HG02610 (cell line): Measurements from ENCODE around the gene LRIG3.
"Not testable (repeated sequence)": the region's sequence is repeated elsewhere in the genome, so short reads cannot be mapped to it uniquely, and the experiment has no call there.

ENCODE experiments used
- ATAC-seq: cut with Tn5 transposase; IDR thresholded peaks from one replicate; pipeline ENCODE4 v1.9.1; 2021; ENCODE audit warnings: mild to moderate bottlenecking, moderate library complexity; ENCODE audit not compliant: unreplicated experiment

Gene LRIG3

DNA sequence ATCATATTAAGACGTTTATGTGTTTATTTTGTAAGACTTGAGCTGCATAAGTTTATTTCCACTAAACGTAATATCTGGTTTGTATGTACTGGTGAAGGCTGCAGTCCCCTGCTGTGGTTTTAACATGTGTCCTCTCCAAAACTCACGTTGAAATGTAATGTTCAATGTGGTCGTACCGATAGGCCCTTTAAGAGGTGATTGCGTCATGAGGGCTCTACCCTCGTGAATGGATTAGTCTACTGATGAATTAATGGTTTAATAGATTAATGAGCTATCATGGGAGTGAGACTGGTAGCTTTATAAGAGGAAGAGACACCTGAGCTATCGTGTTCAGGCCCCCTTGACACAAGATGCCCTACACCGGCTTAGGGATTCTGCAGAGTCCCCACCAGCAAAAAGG is 14.9 kb downstream of the LRIG3 start:
- no peak for ATAC-seq

DNA sequence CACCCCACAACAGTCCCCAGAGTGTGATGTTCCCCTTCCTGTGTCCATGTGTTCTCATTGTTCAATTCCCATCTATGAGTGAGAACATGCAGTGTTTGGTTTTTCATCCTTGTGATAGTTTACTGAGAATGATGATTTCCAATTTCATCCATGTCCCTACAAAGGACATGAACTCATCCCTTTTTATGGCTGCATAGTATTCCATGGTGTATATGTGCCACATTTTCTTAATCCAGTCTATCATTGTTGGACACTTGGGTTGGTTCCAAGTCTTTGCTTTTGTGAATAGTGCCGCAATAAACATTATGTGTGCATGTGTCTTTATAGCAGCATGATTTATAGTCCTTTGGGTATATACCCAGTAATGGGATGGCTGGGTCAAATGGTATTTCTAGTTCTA is 17.6 kb downstream of the LRIG3 start:
- not testable (repeated sequence) for ATAC-seq

DNA sequence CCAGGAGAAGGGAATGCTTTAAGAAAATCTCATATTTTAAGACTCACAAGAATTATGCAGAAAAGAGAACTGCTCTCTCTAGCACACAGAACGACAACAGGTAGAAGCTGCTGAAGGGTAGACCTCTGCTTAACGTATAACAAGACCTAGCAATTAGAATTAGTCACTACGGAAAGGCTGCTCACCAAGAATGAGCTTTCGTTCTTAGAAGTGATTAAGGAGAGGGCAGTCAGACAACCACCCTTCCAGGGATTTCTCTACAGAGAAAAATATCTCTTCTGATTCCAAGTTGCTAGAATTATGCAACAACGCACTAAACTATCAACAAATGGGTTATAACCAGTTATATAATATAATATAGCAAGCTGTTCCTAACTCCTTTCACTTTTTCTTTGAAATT is 18.6 kb downstream of the LRIG3 start:
- ATAC-seq: no peak

GRCh38 chr12:58897969-58898368 is 22.3 kb downstream of the LRIG3 start:
- no peak for ATAC-seq

DNA sequence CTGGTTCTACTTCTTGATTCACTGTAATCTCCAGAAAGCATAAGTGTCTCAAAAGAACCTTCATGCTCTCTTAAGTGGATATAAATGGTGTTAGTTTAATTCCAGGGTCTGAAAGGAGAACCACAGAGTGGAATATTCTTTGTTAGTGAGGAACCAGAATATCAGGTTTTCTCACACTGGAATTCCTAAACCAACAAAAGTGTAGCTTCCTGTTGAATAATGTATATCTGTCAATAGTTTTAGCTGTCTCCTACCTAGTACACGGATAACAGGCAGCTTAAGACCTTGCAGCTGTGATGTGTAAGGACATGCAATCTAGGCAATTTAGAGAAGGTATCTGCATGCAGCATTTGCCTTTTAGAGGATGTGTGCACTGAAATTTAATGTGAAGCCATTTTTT is 24.0 kb downstream of the LRIG3 start:
- no peak for ATAC-seq

DNA sequence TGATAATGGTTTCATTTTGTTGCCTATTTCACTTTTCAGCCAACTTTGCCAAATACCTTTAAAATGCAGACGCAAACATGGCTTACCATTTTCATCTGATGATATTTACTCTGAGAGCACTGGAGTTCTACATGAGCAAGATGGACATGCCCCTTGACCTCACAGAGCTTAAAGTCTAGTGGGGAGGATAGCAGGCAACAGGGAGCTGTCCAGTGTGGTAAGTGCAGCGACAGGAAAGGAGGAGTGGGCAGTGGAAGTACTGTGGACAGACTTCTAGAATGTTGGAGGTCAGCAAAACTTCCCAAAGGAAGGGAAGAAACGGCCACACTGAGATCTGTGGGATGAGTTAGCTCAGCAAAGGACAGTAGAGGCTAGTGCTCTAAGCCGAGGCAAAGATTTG is 25.3 kb downstream of the LRIG3 start:
- no peak for ATAC-seq

DNA sequence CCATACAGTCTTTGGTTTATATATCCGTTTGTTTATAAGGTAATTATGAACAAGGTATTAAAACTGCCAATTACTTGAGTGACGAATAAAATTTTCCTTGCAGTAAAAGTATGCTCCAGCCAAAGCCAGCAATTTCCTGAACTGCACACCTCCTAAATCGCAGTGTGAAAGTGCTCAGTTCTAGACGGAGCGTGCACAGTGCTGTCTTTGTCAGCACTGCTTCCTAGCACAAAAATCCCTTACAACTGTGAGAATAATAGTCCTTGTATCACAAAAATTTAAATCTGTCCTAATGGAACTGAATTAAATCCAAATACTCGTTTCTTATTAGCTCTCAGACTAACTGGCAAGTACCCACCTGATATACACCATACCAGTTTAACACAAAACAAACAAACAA is 26.3 kb downstream of the LRIG3 start:
- no peak for ATAC-seq

GRCh38 chr12:58893495-58893894 is 26.8 kb downstream of the LRIG3 start:
- no peak for ATAC-seq

DNA sequence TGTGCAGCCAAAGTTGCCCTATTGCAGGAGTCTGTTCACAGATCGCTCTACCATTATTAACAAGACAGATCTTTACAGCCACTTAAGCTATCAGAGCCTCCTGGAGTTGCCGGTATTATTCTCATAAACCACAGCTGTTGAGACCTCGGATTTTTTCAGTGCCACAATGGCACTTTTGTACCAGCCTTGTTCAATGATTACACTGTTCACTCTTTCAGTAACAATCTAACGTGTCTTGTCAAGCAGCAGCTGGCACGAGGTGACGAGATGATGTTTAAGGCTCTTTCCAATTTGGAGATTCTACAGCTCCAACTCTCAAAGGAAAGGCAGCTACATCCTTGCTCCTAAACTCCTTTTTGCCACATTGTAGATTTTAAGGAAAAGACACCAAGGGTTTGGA is 30.7 kb downstream of the LRIG3 start:
- ATAC-seq: no peak

GRCh38 chr12:58888131-58888783 is 32.0 kb downstream of the LRIG3 start:
- ATAC-seq: no peak

- no peak for ATAC-seq
These were observed 33.2 kb downstream of the LRIG3 start for GRCh38 chr12:58887068-58887467.

DNA sequence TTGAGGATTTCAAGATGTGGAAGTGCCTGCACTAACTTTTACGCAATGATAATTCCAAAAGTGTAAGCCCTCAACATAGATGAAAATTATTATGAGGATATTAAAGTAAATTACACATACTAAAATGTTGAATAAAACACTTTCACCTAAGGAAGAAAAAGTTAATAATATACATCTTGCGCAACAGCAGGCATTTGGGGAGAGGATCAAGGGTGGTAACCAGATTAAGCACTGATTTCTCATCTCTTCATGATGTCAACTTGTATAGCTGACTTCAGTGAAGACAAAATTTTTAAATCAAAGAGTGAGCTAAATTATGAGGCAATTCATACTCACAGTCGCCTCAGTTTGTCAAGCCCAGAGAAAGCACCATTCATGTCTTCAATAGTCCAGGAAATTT is 33.8 kb downstream of the LRIG3 start:
- ATAC-seq: no peak

- ATAC-seq: no peak
These were observed 35.4 kb downstream of the LRIG3 start for GRCh38 chr12:58884916-58885315.

DNA sequence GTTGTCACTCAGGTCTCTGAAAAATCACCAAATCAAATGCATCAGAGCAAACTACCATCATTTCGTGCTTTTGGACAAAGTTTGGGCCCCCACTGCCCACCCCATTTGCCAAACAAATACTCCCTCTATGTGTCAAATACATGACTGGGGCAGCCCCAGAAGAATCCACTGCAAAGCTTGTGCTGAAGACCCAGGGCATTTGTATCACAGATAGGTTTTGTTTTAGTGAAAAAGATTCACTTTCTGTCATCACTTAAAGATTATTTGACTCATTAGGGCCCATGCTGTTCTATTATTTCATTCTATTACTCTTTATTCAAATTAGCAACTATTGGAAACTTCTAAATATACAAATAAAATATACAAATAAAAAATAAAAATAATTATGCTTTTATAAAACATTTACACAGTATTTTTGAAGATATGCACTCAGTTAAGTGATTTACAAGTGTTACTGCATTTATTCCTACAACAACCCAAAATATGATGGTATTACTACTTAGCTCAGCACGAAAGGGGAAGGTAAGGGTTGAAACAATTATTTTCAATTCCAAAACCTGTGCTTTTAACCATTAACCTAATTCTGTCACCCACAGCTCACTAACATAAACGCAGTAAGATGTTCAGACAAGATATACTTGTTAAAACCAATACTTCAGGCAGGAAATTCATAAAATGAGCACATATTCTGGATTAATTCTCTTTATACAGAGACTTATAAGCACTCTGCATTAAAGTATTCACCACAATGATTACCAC is 36.5 kb downstream of the LRIG3 start:
- peak; percentile 82 for ATAC-seq

GRCh38 chr12:58882826-58883225 is 37.5 kb downstream of the LRIG3 start:
- ATAC-seq: no peak

DNA sequence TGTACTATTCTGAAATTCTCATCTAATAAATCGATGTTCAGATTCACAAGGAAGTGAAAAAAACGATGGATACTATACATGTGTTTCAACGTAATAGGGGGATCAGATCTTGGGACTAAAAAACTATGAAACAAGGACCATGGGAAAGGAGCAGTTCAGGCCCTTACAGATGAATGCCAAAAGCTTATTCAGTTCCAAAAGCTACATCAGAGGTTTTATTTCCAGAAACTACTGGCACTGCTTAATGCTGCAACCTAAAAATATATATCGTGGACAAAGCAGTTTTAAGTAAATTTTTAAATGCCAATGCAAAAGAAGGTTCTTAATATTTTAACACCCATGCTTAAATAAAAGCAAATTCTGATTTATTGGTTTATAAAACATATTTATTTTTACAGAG is 38.5 kb downstream of the LRIG3 start:
- ATAC-seq: no peak

DNA sequence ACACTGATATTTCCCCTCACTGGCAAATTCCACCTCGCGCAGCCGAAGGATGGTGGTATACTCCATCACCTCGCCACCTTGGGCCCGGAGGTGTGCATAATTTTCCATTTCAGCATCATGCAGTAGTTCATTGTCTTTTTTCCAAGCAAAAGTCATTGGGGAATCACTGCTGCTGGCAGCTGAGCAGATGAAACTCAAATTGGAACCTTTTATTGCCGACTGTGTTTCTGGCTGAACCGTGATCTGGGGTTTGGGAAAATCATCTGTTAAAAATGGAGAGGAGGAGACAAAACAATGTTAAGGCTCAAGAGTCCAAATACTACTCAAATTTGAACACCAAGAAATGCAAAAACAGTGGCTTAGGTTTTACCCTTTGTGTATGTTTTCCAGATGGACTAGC is 39.7 kb downstream of the LRIG3 start:
- no peak for ATAC-seq

- ATAC-seq: no peak
These were observed 43.0 kb downstream of the LRIG3 start for GRCh38 chr12:58877243-58877743.

DNA sequence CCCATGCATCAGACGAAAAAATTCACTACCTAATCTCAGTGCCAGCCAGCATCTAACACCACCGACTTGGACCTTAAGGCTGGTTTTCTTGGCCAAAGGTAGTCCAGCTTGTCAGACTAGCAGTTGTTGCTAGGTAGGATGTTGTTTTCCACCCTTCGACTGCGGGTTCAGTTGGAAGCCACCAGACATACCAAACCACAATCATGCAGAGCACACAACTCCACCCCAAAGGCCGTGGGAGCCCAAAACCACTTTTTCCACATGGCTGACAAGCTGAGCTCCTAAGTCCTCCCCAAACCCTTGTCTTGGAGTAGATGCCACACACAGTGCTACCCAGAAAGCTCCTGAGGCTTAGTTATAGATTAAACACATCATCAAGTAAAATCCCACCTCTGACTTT is 46.8 kb downstream of the LRIG3 start:
- ATAC-seq: no peak

GRCh38 chr12:58871556-58871955 is 48.7 kb downstream of the LRIG3 start:
- no peak for ATAC-seq

DNA sequence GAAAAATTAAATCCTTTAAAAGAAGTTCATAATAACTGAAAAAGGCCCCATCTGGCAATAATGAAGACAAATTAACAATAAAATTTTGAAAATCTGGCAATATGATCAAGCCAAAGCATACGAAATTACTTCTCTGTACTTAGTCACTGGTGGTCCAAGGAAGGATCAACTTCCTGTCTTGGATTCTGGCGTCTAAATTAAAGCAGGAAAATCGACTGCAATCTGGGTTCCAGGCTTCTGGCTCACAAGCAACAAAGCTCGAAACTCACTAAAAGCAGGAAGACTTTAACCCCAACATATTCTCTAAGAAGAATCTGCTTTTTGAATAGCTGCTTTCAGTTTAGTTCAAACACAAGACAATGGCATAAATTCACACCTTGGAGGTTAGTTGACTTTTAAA is 49.7 kb downstream of the LRIG3 start:
- no peak for ATAC-seq

GRCh38 chr12:58860788-58861240 is 59.5 kb downstream of the LRIG3 start:
- ATAC-seq: no peak
